SKM-1 treated with dmso at 0.1 percent for 144 hours (cell line): Measurements from ENCODE around the gene LRFN2.

ENCODE experiments used
- DNase-seq: peaks from one replicate; lab custom pipeline; 2025; ENCODE audit not compliant: unreplicated experiment; lab: John Stamatoyannopoulos, UW

Gene LRFN2

GRCh38 chr6:40545954-40546353 lies 41.2 kb downstream of the LRFN2 start:
- DNase-seq: no peak

DNA sequence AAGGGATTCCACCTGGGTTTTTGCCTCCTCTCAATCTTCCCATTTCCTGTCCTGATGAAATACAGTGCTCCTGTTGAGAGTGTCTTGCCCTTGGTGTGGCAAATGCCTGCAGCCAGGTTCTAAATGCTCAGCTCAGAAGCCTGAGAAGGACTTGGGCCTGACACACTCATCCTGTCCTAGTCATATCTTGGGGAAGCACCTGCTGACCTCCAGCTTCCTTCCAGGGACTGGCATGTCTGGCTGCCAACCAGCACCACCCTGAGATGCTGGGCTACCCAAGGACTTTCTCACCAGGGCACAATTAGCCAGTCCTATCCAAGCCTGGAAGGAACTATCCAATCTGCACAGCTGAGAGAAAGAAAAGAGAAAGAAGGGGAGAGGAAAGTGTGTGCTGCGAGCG lies 43.4 kb downstream of the LRFN2 start:
- DNase-seq: no peak

GRCh38 chr6:40543146-40543545 lies 44.0 kb downstream of the LRFN2 start:
- DNase-seq: no peak

GRCh38 chr6:40542175-40542764 lies 44.9 kb downstream of the LRFN2 start:
- no peak for DNase-seq

GRCh38 chr6:40541556-40542174 lies 45.5 kb downstream of the LRFN2 start:
- no peak for DNase-seq

- DNase-seq: no peak
These were observed 46.4 kb downstream of the LRFN2 start for GRCh38 chr6:40540790-40541189.

DNA sequence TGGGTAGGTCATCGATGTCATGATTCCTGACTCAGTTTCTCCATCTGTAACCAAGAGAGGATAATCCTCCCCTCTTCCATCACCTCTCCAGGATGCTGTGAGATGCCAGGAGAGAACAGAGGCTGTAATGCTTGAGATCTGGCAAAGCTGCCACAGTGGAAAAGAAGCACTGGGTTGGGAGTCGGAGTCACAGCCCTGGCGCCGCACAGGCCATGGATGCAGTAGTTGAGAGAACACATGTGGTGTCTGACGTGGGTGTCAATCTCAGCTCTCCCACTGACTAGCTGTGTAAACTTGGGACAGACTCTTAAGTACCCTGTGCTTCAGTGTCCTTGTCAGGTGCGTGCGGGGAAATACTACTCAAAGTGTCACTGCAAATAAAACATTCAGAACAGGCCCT lies 47.3 kb downstream of the LRFN2 start:
- DNase-seq: no peak

- no peak for DNase-seq
These were observed 48.6 kb downstream of the LRFN2 start for GRCh38 chr6:40538556-40538955.

- DNase-seq: no peak
These were observed 49.7 kb downstream of the LRFN2 start for GRCh38 chr6:40537446-40537845.

DNA sequence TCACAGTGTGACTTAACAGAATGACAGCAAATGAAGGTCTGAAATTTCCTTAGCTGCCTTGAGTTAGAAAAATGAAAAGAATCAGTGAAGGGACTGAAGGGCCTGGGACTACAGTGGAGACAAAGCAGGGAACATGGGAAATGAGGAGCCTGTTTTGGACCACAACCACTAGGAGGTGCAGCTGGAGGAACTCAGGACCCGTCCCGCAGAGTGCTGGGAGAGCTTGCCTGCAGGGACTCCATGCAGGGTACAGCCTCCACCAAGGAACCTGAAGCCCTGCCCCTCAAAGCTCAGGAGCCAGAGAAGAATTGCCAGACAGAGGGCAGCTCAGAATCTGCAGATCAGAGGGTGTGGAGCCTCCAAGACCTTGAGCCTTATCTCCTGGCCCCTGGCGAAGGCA lies 50.7 kb downstream of the LRFN2 start:
- DNase-seq: no peak

DNA sequence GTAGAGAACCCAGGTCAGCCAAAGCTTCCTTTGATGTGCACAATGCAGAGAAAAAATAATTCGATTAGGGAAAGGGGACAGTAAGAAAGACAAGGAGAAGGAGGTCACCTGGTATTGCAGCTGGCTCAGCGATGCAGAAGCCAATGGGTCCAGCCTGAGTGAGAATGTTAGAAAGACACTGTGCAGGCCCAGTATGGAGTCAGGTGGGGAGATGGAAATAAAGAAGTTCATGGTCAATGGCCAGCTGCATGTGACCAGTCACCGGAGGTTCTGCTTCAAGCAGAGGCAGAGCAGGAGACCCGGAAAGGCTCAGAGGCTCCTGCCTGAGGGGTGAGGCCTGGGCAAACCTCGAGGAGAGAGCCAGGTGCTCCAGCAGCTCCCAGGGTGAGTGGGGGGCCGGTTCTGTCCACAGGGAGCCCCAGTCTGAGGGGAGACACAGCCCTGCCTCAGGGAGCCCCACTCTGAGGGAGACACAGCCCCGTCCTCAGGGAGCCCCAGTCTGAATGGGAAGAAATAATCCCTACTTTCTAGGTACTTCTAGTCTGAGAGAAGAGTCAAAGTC lies 51.3 kb downstream of the LRFN2 start:
- no peak for DNase-seq

- no peak for DNase-seq
These were observed 51.9 kb downstream of the LRFN2 start for GRCh38 chr6:40535110-40535818.

DNA sequence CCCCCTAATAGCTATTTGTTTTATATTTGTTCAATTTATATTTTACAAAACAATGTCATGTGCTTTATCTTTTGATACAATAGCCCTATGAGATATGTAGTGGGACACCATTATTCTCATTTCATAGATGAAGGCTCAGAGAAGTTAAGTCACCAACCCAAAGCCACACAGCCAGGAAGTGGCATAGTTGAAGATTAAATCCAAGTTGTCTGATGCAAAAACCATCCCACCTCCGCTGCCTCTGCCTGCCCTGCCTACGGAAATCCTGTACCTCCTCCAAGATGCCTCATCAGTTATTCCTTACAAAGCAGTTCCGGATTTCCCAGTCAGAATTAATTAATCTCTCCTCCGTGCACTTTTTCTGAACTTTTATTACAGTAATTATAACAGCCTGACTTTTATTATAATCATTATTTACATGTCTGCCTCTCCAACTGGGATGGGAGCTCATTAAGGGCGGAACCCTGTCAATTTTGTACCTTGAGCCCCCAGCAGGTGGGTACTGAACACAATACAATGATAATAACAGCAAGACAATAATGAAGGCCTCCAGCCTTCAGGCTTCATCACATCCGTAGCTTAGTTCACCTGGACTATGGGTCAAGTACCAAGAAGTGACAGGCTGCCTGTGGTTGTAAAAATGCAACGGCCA lies 54.7 kb downstream of the LRFN2 start:
- no peak for DNase-seq

- DNase-seq: no peak
These were observed 57.2 kb downstream of the LRFN2 start for GRCh38 chr6:40529919-40530318.

- no peak for DNase-seq
These were observed 58.1 kb downstream of the LRFN2 start for GRCh38 chr6:40529040-40529439.

GRCh38 chr6:40528051-40528450 lies 59.1 kb downstream of the LRFN2 start:
- no peak for DNase-seq

- DNase-seq: no peak
These were observed 61.1 kb downstream of the LRFN2 start for GRCh38 chr6:40526036-40526435.

DNA sequence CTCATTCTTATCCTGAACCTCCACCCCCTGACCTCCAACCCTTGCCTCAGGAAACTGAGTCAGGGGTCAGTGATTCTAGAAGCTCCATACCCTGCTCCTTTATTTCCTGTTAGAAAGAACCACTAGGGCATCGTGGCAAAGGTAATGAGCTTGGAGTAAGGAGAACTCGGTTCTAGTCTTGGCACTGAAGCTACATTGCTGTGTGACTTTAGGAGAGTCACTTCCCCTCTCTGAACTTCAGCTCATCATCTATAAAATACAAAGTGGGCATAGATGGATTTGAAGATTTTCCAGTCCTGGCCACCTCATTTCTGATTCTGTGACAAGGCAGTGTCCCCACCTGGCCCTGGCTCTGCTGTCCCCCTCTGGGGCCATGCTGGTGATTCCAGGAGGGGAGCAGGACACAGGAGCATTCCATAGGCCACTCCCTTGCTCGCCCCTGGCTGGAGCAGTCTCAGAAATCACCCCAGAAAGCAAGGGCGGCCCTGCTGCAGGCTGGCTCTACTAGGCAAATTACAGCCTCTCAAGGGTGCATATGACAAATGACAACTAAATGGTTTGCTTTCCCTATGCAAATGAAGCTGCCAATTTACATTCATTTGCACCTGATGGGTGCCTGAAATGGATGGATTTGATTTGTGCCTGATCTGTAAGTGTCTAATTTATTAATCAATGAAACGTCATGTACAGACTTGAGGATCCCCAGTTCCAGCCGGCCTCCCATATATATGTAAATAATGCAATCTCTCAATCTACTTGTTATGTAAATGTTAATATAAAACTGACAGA lies 62.2 kb downstream of the LRFN2 start:
- no peak for DNase-seq

GRCh38 chr6:40523505-40524172 lies 63.5 kb downstream of the LRFN2 start:
- DNase-seq: no peak

DNA sequence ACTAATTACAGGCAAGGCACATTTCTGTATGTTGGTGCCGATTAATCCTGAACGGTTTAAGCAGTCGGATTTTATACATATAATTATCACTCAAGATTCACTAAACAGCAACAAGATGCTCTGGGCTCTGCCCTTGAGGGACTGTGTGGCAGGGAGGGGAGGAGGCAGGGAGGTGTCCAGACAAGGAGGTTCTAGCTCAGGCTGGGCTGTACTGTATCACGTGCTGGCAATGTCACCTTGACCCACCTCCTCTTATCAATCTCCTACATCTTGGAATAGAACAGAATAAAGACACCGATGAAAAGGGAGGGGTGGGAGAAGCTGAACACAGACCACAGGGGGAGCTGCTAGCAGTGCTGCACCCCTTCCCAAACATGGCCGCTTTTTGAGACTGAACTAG lies 65.7 kb downstream of the LRFN2 start:
- DNase-seq: no peak
